Measurements from ENCODE around the gene ILF3. TPM values are rescaled to one million over a fixed set of nuclear protein-coding genes. Genes with fewer than 3 reads are reported as not detected.

Gene ILF3
- 100 to 1,000 TPM; 329 to 365 (median 332) TPM for total RNA-seq
- total RNA-seq (2013), result 117 TPM

DNA sequence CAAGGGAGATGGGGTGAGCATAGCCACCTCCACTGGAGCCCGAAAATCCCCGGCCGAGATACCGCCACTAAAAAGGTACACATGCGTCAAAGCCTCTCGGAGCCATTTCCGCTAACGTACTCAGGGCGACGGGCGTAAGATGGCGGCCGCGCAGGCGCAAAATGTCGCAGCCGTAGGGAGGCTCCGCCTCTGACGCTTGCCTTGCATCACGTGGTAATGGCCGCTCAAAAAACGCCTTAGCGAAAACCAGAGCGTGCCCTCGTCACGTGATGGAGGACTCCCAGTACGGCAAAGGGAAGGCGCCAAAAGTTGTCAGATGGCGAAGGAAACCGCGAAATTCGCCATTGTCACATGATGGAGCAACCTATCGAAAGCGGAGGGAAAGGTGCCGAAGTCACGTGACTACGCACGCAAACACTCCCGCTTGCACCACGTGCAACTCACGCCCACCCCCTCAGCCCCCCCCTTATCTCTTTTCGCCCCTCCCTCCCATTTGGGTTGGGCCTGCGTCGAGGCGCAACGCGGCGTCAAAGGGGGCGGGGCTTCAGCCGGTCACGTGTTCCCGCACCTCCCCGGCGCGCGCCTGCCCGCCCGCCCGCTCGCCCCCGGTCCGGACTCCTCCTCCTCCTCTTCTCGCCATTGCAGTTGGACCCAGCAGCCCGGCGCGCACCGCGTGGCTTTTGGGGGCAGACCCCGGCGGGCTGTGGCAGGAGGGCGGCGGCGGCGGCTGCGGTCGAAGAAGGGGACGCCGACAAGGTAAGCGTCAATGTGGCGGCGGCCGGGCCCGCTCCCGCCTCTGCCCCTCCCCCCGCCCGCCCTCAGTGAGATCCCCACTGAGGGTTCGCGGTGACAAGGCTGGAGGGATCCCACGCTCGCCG is at the start of gene ILF3:
TSS of gene ILF3 (plus strand) at position 615 of the 878 bp plus-strand sequence. CDS start 16,260 bp downstream, outside the sequence.
- DNase-seq, result peak; percentile 100
- no peaks in the 10 kb centered on the region for H3K27me3 Mint-ChIP-seq (ENCODE audit: low read depth in 2 of 2)
- no peak for TF ChIP-seq CTCF (IDR thresholded peaks at IDR 0.05)
- peaks cover 39% of the 10 kb centered on the region for H3K4me1 ChIP-seq (ENCODE audit: control insufficient read depth, insufficient read depth, low read length)
- ATAC-seq, result peak; percentile 75 to 93 (median 76)
- peak within 1 kb of the TSS; percentile 91 for H3K4me3 Mint-ChIP-seq
- H3K36me3 Mint-ChIP-seq, result no peaks in the 10 kb centered on the region
- intact Hi-C loops (cut with micrococcal nuclease), result loop anchor here (1.0 to 5.0 kb wide), 6 partner anchors 51 to 232 kb away; partner anchors contain the start of genes CDKN2D, KEAP1, KRI1 and PDE4A
- H3K27me3 ChIP-seq (ENCODE audit: control insufficient read depth, insufficient read depth, low read length), result no peaks in the 10 kb centered on the region
- H3K4me3 ChIP-seq (ENCODE audit: low read length), result peak within 1 kb of the TSS; percentile 100
- H3K27ac ChIP-seq (ENCODE audit: low read length), result peak within 1 kb of the TSS; percentile 100
- peaks cover 4% of the 10 kb centered on the region for H3K36me3 ChIP-seq (ENCODE audit: control insufficient read depth, insufficient read depth, low read length)
- peaks cover 31 to 40% of the 10 kb centered on the region in 2 donors for H3K4me1 Mint-ChIP-seq
- under 1% methylated on average over 91 of the region's 91 CpGs for WGBS (ENCODE audit: insufficient coverage)
- no peaks in the 10 kb centered on the region for H3K9me3 ChIP-seq (ENCODE audit: control insufficient read depth, insufficient read depth, low read length)
- no peaks in the 10 kb centered on the region for H3K9me3 Mint-ChIP-seq
- peak within 1 kb of the TSS; percentile 97 to 98 for H3K27ac Mint-ChIP-seq

DNA sequence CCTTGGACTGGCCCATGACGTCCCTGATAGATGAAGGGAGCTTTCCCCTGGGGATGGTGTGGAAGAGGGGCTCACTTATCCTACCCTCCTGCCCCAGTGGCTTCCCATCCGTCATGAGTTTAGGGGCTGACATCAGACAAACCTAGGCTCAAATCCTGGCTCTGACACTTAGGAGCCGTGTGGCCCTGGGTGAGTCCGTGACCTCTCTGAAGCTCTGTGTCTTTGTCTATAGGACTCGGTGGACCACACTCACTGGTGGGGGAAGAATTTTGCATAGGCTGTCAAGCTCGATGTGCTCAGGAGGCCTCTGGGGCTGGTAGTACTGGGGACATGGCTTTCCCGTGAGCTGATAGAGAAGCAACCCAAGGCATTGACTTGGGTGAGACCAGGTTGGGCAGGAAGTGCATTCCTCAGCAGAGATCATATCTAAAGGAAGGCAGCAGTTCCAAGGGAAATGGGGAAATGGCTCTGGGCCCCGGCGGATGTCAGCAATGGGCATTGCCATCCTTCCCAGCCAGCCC is 49.6 kb upstream of the ILF3 start:
- no peak for TF ChIP-seq CTCF (IDR thresholded peaks at IDR 0.05)
- Histone ChIP-seq H3K4me3 (ENCODE audit: low read length) (peak overlapping the region; percentile 95), H3K27ac (ENCODE audit: low read length) (peak overlapping the region; percentile 99), H3K4me1 (ENCODE audit: control insufficient read depth, insufficient read depth, low read length) (peaks cover 59% of the 10 kb centered on the region), H3K27me3 (ENCODE audit: control insufficient read depth, insufficient read depth, low read length) (no peaks in the 10 kb centered on the region), H3K9me3 (ENCODE audit: control insufficient read depth, insufficient read depth, low read length) (no peaks in the 10 kb centered on the region), H3K36me3 (ENCODE audit: control insufficient read depth, insufficient read depth, low read length) (no peaks in the 10 kb centered on the region)
- ATAC-seq, result peak in 2 of 3 donors; percentile 5 to 6
- peak; percentile 43 to 53 for DNase-seq
- Mint-ChIP-seq H3K27me3 (ENCODE audit: low read depth in 2 of 2) (no peaks in the 10 kb centered on the region), H3K4me1 (peaks cover 20 to 25% of the 10 kb centered on the region in 2 donors), H3K9me3 (no peaks in the 10 kb centered on the region), H3K4me3 (peak overlapping the region; percentile 97), H3K36me3 (no peaks in the 10 kb centered on the region), H3K27ac (peak overlapping the region; percentile 95 to 98)
- intact Hi-C loops (cut with micrococcal nuclease), result loop anchor here (1.0 kb wide), 1 partner anchor 8 kb away; no protein-coding TSS in a partner anchor
- 11% methylated on average over 8 of the region's 9 CpGs for WGBS (ENCODE audit: insufficient coverage)

- Histone ChIP-seq H3K27me3 (ENCODE audit: control insufficient read depth, insufficient read depth, low read length) (no peaks in the 10 kb centered on the region), H3K4me3 (ENCODE audit: low read length) (no peak overlapping the region), H3K27ac (ENCODE audit: low read length) (no peak overlapping the region), H3K9me3 (ENCODE audit: control insufficient read depth, insufficient read depth, low read length) (no peaks in the 10 kb centered on the region), H3K4me1 (ENCODE audit: control insufficient read depth, insufficient read depth, low read length) (peaks cover 71% of the 10 kb centered on the region), H3K36me3 (ENCODE audit: control insufficient read depth, insufficient read depth, low read length) (peaks cover 4% of the 10 kb centered on the region)
- DNase-seq (no peak), ATAC-seq (no peak)
- H3K4me1 Mint-ChIP-seq, result peaks cover 34 to 36% of the 10 kb centered on the region in 2 donors
- no peaks in the 10 kb centered on the region for H3K9me3 Mint-ChIP-seq
- no peaks in the 10 kb centered on the region for H3K36me3 Mint-ChIP-seq
- intact Hi-C loops (cut with micrococcal nuclease), result no loop called here
- 100% methylated on average over 5 of the region's 5 CpGs for WGBS (ENCODE audit: insufficient coverage)
- no peak overlapping the region for H3K4me3 Mint-ChIP-seq
- TF ChIP-seq CTCF (IDR thresholded peaks at IDR 0.05), result no peak
- peak overlapping the region; percentile 68 to 90 for H3K27ac Mint-ChIP-seq
- no peaks in the 10 kb centered on the region for H3K27me3 Mint-ChIP-seq (ENCODE audit: low read depth in 2 of 2)
These were observed 42.2 kb upstream of the ILF3 start for GRCh38 chr19:10611907-10612306.

Data from natural killer cell (primary cell).